ENCODE results near the gene FAM168A. TPM values are rescaled to one million over a fixed set of nuclear protein-coding genes. Genes with fewer than 3 reads are reported as not detected.

The FAM168A gene
- total and polyA plus RNA-seq, 9 of the 15 experiments (the other 6 are each of a cell fraction or from before 2014, with no cell fraction given) = 0.44 to 7.2 (median 2.9) TPM

- Histone ChIP-seq H4K20me1 (replicated peaks; ENCODE audit: control insufficient read depth, insufficient read depth, low read length) (peaks cover 36% of the 10 kb centered on the region), H2AFZ (ENCODE audit: low read depth, low read length) (no peak overlapping the region), H3K27me3 (ENCODE audit: control insufficient read depth in 2 of 2, insufficient read depth in 2 of 2, low read length in 2 of 2) (no peaks in the 10 kb centered on the region), H3K4me2 (ENCODE audit: insufficient read depth, low read length) (no peak overlapping the region), H3K9me3 (replicated peaks; ENCODE audit: control insufficient read depth, insufficient read depth, low read depth, low read length) (no peaks in the 10 kb centered on the region), H3K36me3 (ENCODE audit: control insufficient read depth, insufficient read depth, low read length) (peaks cover 55% of the 10 kb centered on the region; the same call in 2 of the 3 replicates), H3K9ac (ENCODE audit: insufficient read depth in 1 of 2, low read depth in 2 of 2, low read length in 2 of 2) (peak overlapping the region in 1 of 2 experiments; percentile 83; a peak in 2 of 4 replicates), H3K4me3 (no peak overlapping the region), H3K79me2 (ENCODE audit: control insufficient read depth, insufficient read depth, low read length) (peaks cover 50% of the 10 kb centered on the region), H3K27ac (ENCODE audit: extremely low read depth, low read depth, low read length) (no peak overlapping the region), H3K9me1 (ENCODE audit: control insufficient read depth, insufficient read depth, low read length) (peaks cover 12% of the 10 kb centered on the region), H3K4me1 (replicated peaks in 1 of 2; ENCODE audit: control insufficient read depth in 2 of 2, insufficient read depth in 2 of 2, low read length in 2 of 2) (peaks cover 33 to 85% of the 10 kb centered on the region in 2 experiments)
- BruUV-seq (replicated peaks) = no TSS peak
- CTCF ChIA-PET (ENCODE audit: low intra/inter-chr PET ratio) = no interaction called here
- in situ Hi-C loops (cut with MboI) (no loop called here), intact Hi-C loops (cut with micrococcal nuclease) (no loop called here)
- no peak for TF ChIP-seq ELF2 (CRISPR knock-in tag; IDR thresholded peaks at IDR 0.05)
- peak; percentile 27 for TF ChIP-seq ZFP36 (IDR thresholded peaks at IDR 0.05; ENCODE audit: low read depth, low read length, partially characterized antibody)
- TF ChIP-seq ZNF445 (CRISPR knock-in tag; IDR thresholded peaks at IDR 0.05; ENCODE audit: low read depth) = no peak
- peak; percentile 92 for TF ChIP-seq ZBTB33 (CRISPR knock-in tag; IDR thresholded peaks at IDR 0.05)
- no peak for TF ChIP-seq XRCC3 (IDR thresholded peaks at IDR 0.05)
- WGBS (ENCODE audit: insufficient coverage, low coverage, missing lambda C conversion rate) = 75% methylated on average over 18 of the region's 23 CpGs
- no peak for FAIRE-seq
- POLR2A ChIA-PET = interaction anchor here (0.6 to 1.0 kb wide), 3 partner anchors 12 to 44 kb away, joined by 3 read pairs; no protein-coding TSS in a partner anchor
- no peak for DNase-seq (ENCODE audit: extremely low read depth in 1 of 4, low spot score in 3 of 4)
- ATAC-seq = no peak
These were observed 209.4 kb downstream of the FAM168A start for GRCh38 chr11:73388265-73389133.
